Right renal cortex interstitium (tissue), 3 donors: ENCODE data around the gene KCTD5. TPM values are rescaled to one million over a fixed set of nuclear protein-coding genes. Genes with fewer than 3 reads are reported as not detected.
A peak's percentile ranks its signal among the peaks of the same experiment; 100 is the strongest.

ENCODE experiments used
- DNase-seq, 3 donors: peaks; one replicate each; pipeline ENCODE4 v3.0.0-alpha.2; 2013; ENCODE audit warnings: low read depth in 3 of 3, low spot score in 2 of 3
- polyA plus RNA-seq, 3 donors: library from polyadenylated mRNA; unstranded; fragments of 120-200 nt; gene quantifications; one replicate each; pipeline ENCODE4 v1.2.1, GENCODE V29; 2013; ENCODE audit not compliant: insufficient read length in 3 of 3

KCTD5 gene
- polyA plus RNA-seq, 3 donors = 23.7 to 25.6 (median 24.2) TPM

GRCh38 chr16:2708955-2709587 lies 26.7 kb downstream of the KCTD5 start:
- DNase-seq = no peak

- DNase-seq = no peak
Observed at GRCh38 chr16:2709588-2709984, 27.3 kb downstream of the KCTD5 start.

GRCh38 chr16:2710021-2710710 lies 27.8 kb downstream of the KCTD5 start:
- DNase-seq = no peak

GRCh38 chr16:2710711-2711231 lies 28.4 kb downstream of the KCTD5 start:
- no peak for DNase-seq

GRCh38 chr16:2711370-2712062 lies 29.2 kb downstream of the KCTD5 start:
- no peak for DNase-seq

- DNase-seq = no peak
Observed at GRCh38 chr16:2712063-2712441, 29.7 kb downstream of the KCTD5 start.

- DNase-seq = no peak
Observed at GRCh38 chr16:2712546-2712945, 30.2 kb downstream of the KCTD5 start.

- no peak for DNase-seq
Observed at GRCh38 chr16:2713523-2713922, 31.2 kb downstream of the KCTD5 start.

- no peak for DNase-seq
Observed at GRCh38 chr16:2713985-2714774, 31.9 kb downstream of the KCTD5 start.

GRCh38 chr16:2715064-2715463 lies 32.7 kb downstream of the KCTD5 start:
- no peak for DNase-seq

GRCh38 chr16:2715519-2715918 lies 33.2 kb downstream of the KCTD5 start:
- peak in 2 of 3 donors; percentile 31 to 51 for DNase-seq

GRCh38 chr16:2715966-2716885 lies 33.9 kb downstream of the KCTD5 start:
- DNase-seq = no peak

- DNase-seq = no peak
Observed at GRCh38 chr16:2716948-2717347, 34.6 kb downstream of the KCTD5 start.

GRCh38 chr16:2717383-2718263 lies 35.3 kb downstream of the KCTD5 start:
- no peak for DNase-seq

GRCh38 chr16:2719328-2720063 lies 37.2 kb downstream of the KCTD5 start:
- DNase-seq = no peak

GRCh38 chr16:2720064-2720457 lies 37.7 kb downstream of the KCTD5 start, which contains the start of gene PRSS27:
PRSS27 (minus strand) TSS chr16:2720224; CDS start chr16:2720160, 64 bp downstream.
- no peak for DNase-seq

GRCh38 chr16:2720719-2721633 lies 38.7 kb downstream of the KCTD5 start:
- DNase-seq = peak; percentile 38 to 65 (median 55)
